Transverse colon (tissue), 4 donors: ENCODE data around the gene CD209. TPM values are rescaled to one million over a fixed set of nuclear protein-coding genes. Genes with fewer than 3 reads are reported as not detected.

ENCODE experiments used
- DNase-seq: peaks from one replicate; pipeline ENCODE4 v3.0.0-alpha.2; 2019
- H3K27ac ChIP-seq, 4 donors: fragments of 200-600 bp; sonication (generic); 2 replicates each; pipeline ENCODE4 v1.5.1; 2016 to 2018; ENCODE audit warnings: inconsistent platforms in 4 of 4
- H3K27me3 ChIP-seq: fragments of 200-600 bp; sonication (generic); 2 replicates; pipeline ENCODE4 v1.5.1; 2017; ENCODE audit warnings: inconsistent platforms
- H3K36me3 ChIP-seq, 4 donors: fragments of 200-600 bp; sonication (generic); 2 replicates each; pipeline ENCODE4 v1.5.1; 2017 to 2019; ENCODE audit warnings: inconsistent platforms in 4 of 4
- H3K4me1 ChIP-seq, 4 donors: fragments of 200-600 bp; sonication (generic); 2 replicates each; pipeline ENCODE4 v1.5.1; 2017 to 2020; ENCODE audit warnings: inconsistent platforms in 4 of 4
- H3K4me3 ChIP-seq, 4 donors: fragments of 200-600 bp; sonication (generic); 1 replicate in 1 of 4; 2 replicates in 3 of 4; pipeline versions ENCODE4 v1.5.1 to v1.6.1; 2017 to 2019; ENCODE audit warnings: inconsistent platforms in 4 of 4
- H3K9me3 ChIP-seq, 2 donors: fragments of 200-600 bp; sonication (generic); 2 replicates each; pipeline ENCODE4 v1.5.1; 2017 to 2019; ENCODE audit warnings: inconsistent platforms in 2 of 2
- EP300 ChIP-seq: sonication (generic); formaldehyde crosslinking; IDR thresholded peaks from one replicate; pipeline ENCODE4 v1.6.1; 2017; ENCODE audit warnings: antibody characterized with exemption, low read depth
- POLR2A ChIP-seq: fragments of 450-650 bp; IDR thresholded peaks from one replicate; pipeline ENCODE4 v1.6.1; 2016; ENCODE audit warnings: antibody characterized with exemption, mild to moderate bottlenecking, moderate library complexity
- POLR2AphosphoS5 ChIP-seq, 3 donors: sonication (generic); formaldehyde crosslinking; IDR thresholded peaks; one replicate each; pipeline ENCODE4 v1.6.1; 2016; ENCODE audit warnings: antibody characterized with exemption in 3 of 3
- WGBS, 2 donors: methylation state at CpG; one replicate each; pipeline ENCODE4 v1.1.5; 2018; ENCODE audit warnings: low coverage in 1 of 2; 5-methylcytosine and 5-hydroxymethylcytosine counted together
- in situ Hi-C, 4 donors: fragments of 200-750 bp; cut with MboI; loops; one replicate each; pipeline versions ENCODE4 v1.15.0 to v1.15.1; 2017; ENCODE audit warnings: low sequenced_read_pairs in 3 of 4, low pct_ligation_motif_present in 1 of 4, low pct_unique_long_range_greater_than_20kb in 1 of 4
- intact Hi-C: fragments of 100-400 bp; cut with DNase I; formaldehyde crosslinking; loops from one replicate; pipeline ENCODE4 v1.15.1; 2023; ENCODE audit warnings: low total_unique reads
- total RNA-seq, 4 donors: library from RNA; depleted of rRNA; stranded (reverse); fragments of >200 nt; gene quantifications; one replicate each; pipeline ENCODE4 v1.1.0, GENCODE V29; 2016
- TF ChIP-seq, protein P1 (sequence below), 5 experiments: fragments of 200-600 bp in 3 of 5; fragments of 450-650 bp in 2 of 5; sonication (generic) in 3 of 5; IDR thresholded peaks; 1 replicate in 2 of 5; 2 replicates in 3 of 5; pipeline ENCODE4 v1.5.1; 2016 to 2017; ENCODE audit warnings: antibody characterized with exemption in 5 of 5, inconsistent platforms in 3 of 5, mild to moderate bottlenecking in 2 of 5, moderate library complexity in 1 of 5

CD209 gene
- total RNA-seq, 4 donors from 2014 or later = 1.00 to 9.4 (median 4.4) TPM

GRCh38 chr19:7703332-7703731 lies 44.0 kb downstream of the CD209 start:
- DNase-seq = no peak
- H3K36me3 ChIP-seq = no peaks in the 10 kb centered on the region
- no peak for TF ChIP-seq EP300
- TF ChIP-seq, protein P1, sequence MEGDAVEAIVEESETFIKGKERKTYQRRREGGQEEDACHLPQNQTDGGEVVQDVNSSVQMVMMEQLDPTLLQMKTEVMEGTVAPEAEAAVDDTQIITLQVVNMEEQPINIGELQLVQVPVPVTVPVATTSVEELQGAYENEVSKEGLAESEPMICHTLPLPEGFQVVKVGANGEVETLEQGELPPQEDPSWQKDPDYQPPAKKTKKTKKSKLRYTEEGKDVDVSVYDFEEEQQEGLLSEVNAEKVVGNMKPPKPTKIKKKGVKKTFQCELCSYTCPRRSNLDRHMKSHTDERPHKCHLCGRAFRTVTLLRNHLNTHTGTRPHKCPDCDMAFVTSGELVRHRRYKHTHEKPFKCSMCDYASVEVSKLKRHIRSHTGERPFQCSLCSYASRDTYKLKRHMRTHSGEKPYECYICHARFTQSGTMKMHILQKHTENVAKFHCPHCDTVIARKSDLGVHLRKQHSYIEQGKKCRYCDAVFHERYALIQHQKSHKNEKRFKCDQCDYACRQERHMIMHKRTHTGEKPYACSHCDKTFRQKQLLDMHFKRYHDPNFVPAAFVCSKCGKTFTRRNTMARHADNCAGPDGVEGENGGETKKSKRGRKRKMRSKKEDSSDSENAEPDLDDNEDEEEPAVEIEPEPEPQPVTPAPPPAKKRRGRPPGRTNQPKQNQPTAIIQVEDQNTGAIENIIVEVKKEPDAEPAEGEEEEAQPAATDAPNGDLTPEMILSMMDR (IDR thresholded peaks at IDR 0.05) = no peak
- H3K4me3 ChIP-seq = no peak overlapping the region
- H3K4me1 ChIP-seq = no peaks in the 10 kb centered on the region
- no peak overlapping the region for H3K27ac ChIP-seq
- H3K27me3 ChIP-seq = peaks cover 16% of the 10 kb centered on the region
- in situ Hi-C loops (no loop called here), intact Hi-C loops (no loop called here)
- 72% methylated on average over 7 to 8 of the region's 8 CpGs for WGBS, 2 donors
- H3K9me3 ChIP-seq = no peaks in the 10 kb centered on the region

GRCh38 chr19:7701654-7702457 lies 45.5 kb downstream of the CD209 start, which contains the start of gene FCER2:
TSS of gene FCER2 (minus strand) at chr19:7702131. CDS start at chr19:7699760, 2,371 bp downstream.
- no peak within 1 kb of the TSS for H3K27ac ChIP-seq
- H3K27me3 ChIP-seq = peaks cover 22% of the 10 kb centered on the region
- DNase-seq = peak; percentile 45
- no peaks in the 10 kb centered on the region for H3K4me1 ChIP-seq
- in situ Hi-C loops = no loop called here
- 45 to 64% methylated on average over 5 to 20 of the region's 20 CpGs for whole genome bisulfite sequencing, 2 donors
- H3K36me3 ChIP-seq = no peaks in the 10 kb centered on the region
- intact Hi-C loops = no loop called here
- H3K4me3 ChIP-seq = no peak within 1 kb of the TSS
- no peaks in the 10 kb centered on the region for H3K9me3 ChIP-seq
- TF ChIP-seq, protein P1 (IDR thresholded peaks at IDR 0.05) = no peak
- no peak for TF ChIP-seq POLR2AphosphoS5 (IDR thresholded peaks at IDR 0.05)
- TF ChIP-seq POLR2A = no peak
- no peak for TF ChIP-seq EP300

GRCh38 chr19:7701049-7701653 lies 46.2 kb downstream of the CD209 start:
- Histone ChIP-seq H3K27ac (no peak overlapping the region), H3K4me3 (no peak overlapping the region), H3K36me3 (no peaks in the 10 kb centered on the region), H3K27me3 (peaks cover 22% of the 10 kb centered on the region), H3K9me3 (no peaks in the 10 kb centered on the region), H3K4me1 (no peaks in the 10 kb centered on the region)
- TF ChIP-seq, protein P1 (IDR thresholded peaks at IDR 0.05) = no peak
- TF ChIP-seq EP300 = no peak
- no peak for TF ChIP-seq POLR2A
- TF ChIP-seq POLR2AphosphoS5 (IDR thresholded peaks at IDR 0.05) = no peak
- intact Hi-C loops (no loop called here), in situ Hi-C loops (no loop called here)
- no peak for DNase-seq
- WGBS, 2 donors = 86% methylated on average over 12 of the region's 12 CpGs; no CpG with 5 or more reads in 1 of the 2 donors

GRCh38 chr19:7699417-7700401 lies 47.6 kb downstream of the CD209 start:
- Histone ChIP-seq H3K36me3 (no peaks in the 10 kb centered on the region), H3K9me3 (no peaks in the 10 kb centered on the region), H3K27me3 (peaks cover 22% of the 10 kb centered on the region), H3K4me1 (no peaks in the 10 kb centered on the region), H3K4me3 (no peak overlapping the region), H3K27ac (no peak overlapping the region)
- DNase-seq = no peak
- 0 to 54% methylated on average over 1 to 15 of the region's 15 CpGs for WGBS, 2 donors
- in situ Hi-C loops (no loop called here), intact Hi-C loops (no loop called here)
- TF ChIP-seq POLR2AphosphoS5 (IDR thresholded peaks at IDR 0.05) (no peak), EP300 (no peak), POLR2A (no peak)
- TF ChIP-seq, protein P1 (IDR thresholded peaks at IDR 0.05) = no peak
